GM12878 (cell line): Measurements from ENCODE around the gene HNRNPAB. TPM values are rescaled to one million over a fixed set of nuclear protein-coding genes. Genes with fewer than 3 reads are reported as not detected.

Experiments used
- ATAC-seq: fragments of 200-7000 bp; cut with Tn5 transposase; 3 replicates; pipeline ENCODE4 v1.9.1; 2020; ENCODE audit warnings: mild to moderate bottlenecking, moderate library complexity
- BruUV-seq: library from RNA; stranded (reverse); fragments of 400-500 nt; replicated peaks from 2 replicates; lab custom pipeline; 2021; lab: Mats Ljungman, UMichigan
- CTCF ChIA-PET: fragments of 300-600 bp; sonication (Branson Sonifier 250); formaldehyde crosslinking; extraction: SDS; loops from one replicate; lab custom pipeline; 2021; ENCODE audit warnings: inconsistent platforms; lab: Yijun Ruan, JAX
- POLR2A ChIA-PET: fragments of 350-600 bp; formaldehyde crosslinking; extraction: SDS; loops from one replicate; lab custom pipeline; 2021; ENCODE audit warnings: inconsistent platforms; lab: Charles Lee
- RAD21 ChIA-PET: fragments of 300-600 bp; sonication (Branson Sonifier 250); formaldehyde crosslinking; loops from one replicate; lab custom pipeline; 2023; ENCODE audit warnings: antibody characterized with exemption; ENCODE audit not compliant: unreplicated experiment; lab: Charles Lee
- SMC1A ChIA-PET: fragments of 300-600 bp; sonication (Branson Sonifier 250); formaldehyde crosslinking; loops from one replicate; lab custom pipeline; 2023; ENCODE audit not compliant: unreplicated experiment, uncharacterized antibody; lab: Charles Lee
- DNase-seq: peaks from one replicate; pipeline ENCODE4 v3.0.0-alpha.2; 2011; ENCODE audit warnings: low read depth, low spot score
- FAIRE-seq: peaks from 3 replicates; lab custom pipeline; 2011; peaks lifted over from hg19 to GRCh38; lab: Jason Lieb, UNC
- H2AFZ ChIP-seq: 2 replicates; pipeline ENCODE4 v1.6.0; 2011; ENCODE audit warnings: low read depth, low read length, control low read depth; ENCODE audit not compliant: control insufficient read depth
- H3K27ac ChIP-seq: 2 replicates; pipeline ENCODE4 v1.5.1; 2011; ENCODE audit warnings: control low read depth; ENCODE audit not compliant: control insufficient read depth, insufficient read depth
- H3K27me3 ChIP-seq, 2 experiments: replicated peaks in 1 of 2; 2 replicates each; pipeline versions ENCODE4 v1.6.0 to v1.6.1; 2011; ENCODE audit warnings: low read length in 1 of 2; ENCODE audit not compliant: control insufficient read depth in 2 of 2, insufficient read depth in 2 of 2
- H3K36me3 ChIP-seq, 2 experiments: 2 replicates each; pipeline ENCODE4 v1.5.1; 2011; ENCODE audit warnings: low read length in 1 of 2; ENCODE audit not compliant: control insufficient read depth in 2 of 2, insufficient read depth in 2 of 2
- H3K4me1 ChIP-seq: 2 replicates; pipeline ENCODE4 v1.6.1; 2011; ENCODE audit warnings: mild to moderate bottlenecking, low read length, moderate library complexity, mixed read lengths; ENCODE audit not compliant: control insufficient read depth, insufficient read depth
- H3K4me2 ChIP-seq: 2 replicates; pipeline ENCODE4 v1.6.0; 2011; ENCODE audit warnings: control low read depth; ENCODE audit not compliant: control insufficient read depth, insufficient read depth
- H3K4me3 ChIP-seq: fragments of 200-600 bp; sonication (generic); 2 replicates; pipeline ENCODE4 v1.5.1; 2016
- H3K79me2 ChIP-seq: 2 replicates; pipeline ENCODE4 v1.6.0; 2011; ENCODE audit warnings: low read length; ENCODE audit not compliant: control insufficient read depth, insufficient read depth
- H3K9ac ChIP-seq: 2 replicates; pipeline ENCODE4 v1.8.0; 2011; ENCODE audit warnings: low read length, control low read depth, mixed read lengths; ENCODE audit not compliant: control insufficient read depth, insufficient read depth
- H3K9me3 ChIP-seq: replicated peaks from 3 replicates; pipeline ENCODE4 v1.5.1; 2011; ENCODE audit warnings: mild to moderate bottlenecking, low read length; ENCODE audit not compliant: control insufficient read depth, insufficient read depth
- H4K20me1 ChIP-seq: 2 replicates; pipeline ENCODE4 v1.6.0; 2011; ENCODE audit not compliant: control insufficient read depth, insufficient read depth
- ASH2L ChIP-seq: fragments of 300-600, 200-600 bp; sonication (generic); IDR thresholded peaks from 2 replicates; pipeline ENCODE4 v1.6.1; 2017; ENCODE audit warnings: low read depth, mild to moderate bottlenecking, borderline replicate concordance
- BCL11A ChIP-seq: IDR thresholded peaks from 2 replicates; pipeline ENCODE4 v1.6.1; 2011; ENCODE audit warnings: low read depth, low read length
- CEBPB ChIP-seq, 2 experiments: fragments of 150-350 bp in 1 of 2; IDR thresholded peaks; 2 replicates each; pipeline ENCODE4 v1.6.1; 2012 to 2014; ENCODE audit warnings: low read depth in 2 of 2, low read length in 2 of 2, borderline replicate concordance in 1 of 2, inconsistent platforms in 1 of 2
- HDAC6 ChIP-seq: fragments of 200-600 bp; sonication (generic); IDR thresholded peaks from one replicate; pipeline ENCODE4 v1.8.0; 2017; ENCODE audit warnings: antibody characterized with exemption; ENCODE audit not compliant: unreplicated experiment
- LARP7 ChIP-seq: fragments of 450-650 bp; IDR thresholded peaks from 2 replicates; pipeline ENCODE4 v1.6.1; 2017; ENCODE audit warnings: mild to moderate bottlenecking
- MEF2B ChIP-seq: fragments of 450-650 bp; IDR thresholded peaks from 2 replicates; pipeline ENCODE4 v1.6.1; 2018; ENCODE audit warnings: mild to moderate bottlenecking, moderate library complexity; ENCODE audit not compliant: partially characterized antibody, poor library complexity, severe bottlenecking
- NFYB ChIP-seq: IDR thresholded peaks from 2 replicates; pipeline ENCODE4 v1.6.1; 2011; ENCODE audit warnings: low read depth, mild to moderate bottlenecking, low read length, improper control_type of control experiment, moderate library complexity; ENCODE audit not compliant: insufficient read depth
- NR2C1 ChIP-seq: fragments of 450-650 bp; IDR thresholded peaks from 2 replicates; pipeline ENCODE4 v1.6.1; 2017; ENCODE audit warnings: antibody characterized with exemption, mild to moderate bottlenecking, moderate library complexity
- RELA ChIP-seq: fragments of 450-650 bp; IDR thresholded peaks from 2 replicates; pipeline ENCODE4 v1.8.0; 2014; ENCODE audit warnings: borderline replicate concordance; ENCODE audit not compliant: partially characterized antibody
- SKIL ChIP-seq: fragments of 450-650 bp; IDR thresholded peaks from 2 replicates; pipeline ENCODE4 v1.6.1; 2017; ENCODE audit warnings: mild to moderate bottlenecking, low read depth, inconsistent platforms; ENCODE audit not compliant: poor library complexity, severe bottlenecking
- SMC3 ChIP-seq: IDR thresholded peaks from 2 replicates; pipeline ENCODE4 v1.6.1; 2011; ENCODE audit warnings: low read length, improper control_type of control experiment, borderline replicate concordance
- STAT1 ChIP-seq: fragments of 450-650 bp; conservative IDR thresholded peaks from 2 replicates; pipeline ENCODE4 v1.6.1; 2014; ENCODE audit warnings: antibody characterized with exemption, mild to moderate bottlenecking
- YBX1 ChIP-seq: fragments of 450-650 bp; IDR thresholded peaks from 2 replicates; pipeline ENCODE4 v1.6.1; 2016; ENCODE audit warnings: antibody characterized with exemption
- ZNF274 ChIP-seq: IDR thresholded peaks from one replicate; pipeline ENCODE4 v1.8.0; 2011; ENCODE audit not compliant: insufficient read length, insufficient read depth
- ZSCAN29 ChIP-seq: fragments of 450-650 bp; IDR thresholded peaks from 2 replicates; pipeline ENCODE4 v1.6.1; 2017; ENCODE audit warnings: mild to moderate bottlenecking, moderate library complexity
- WGBS: methylation state at CpG from one replicate; pipeline ENCODE4 v1.1.6; 2016; ENCODE audit warnings: low lambda C conversion rate; ENCODE audit not compliant: insufficient replicate concordance, insufficient coverage; ENCODE audit errors: missing lambda C conversion rate; 5-methylcytosine and 5-hydroxymethylcytosine counted together
- in situ Hi-C: fragments of 300-500 bp; cut with MboI; formaldehyde crosslinking; loops from 9 replicates; pipeline ENCODE4 v1.14.3; 2018; ENCODE audit warnings: mixed read lengths
- intact Hi-C: fragments of 100-400 bp; cut with micrococcal nuclease; formaldehyde crosslinking; loops from one replicate; pipeline ENCODE4 v1.14.2; 2022; ENCODE audit not compliant: unreplicated experiment
- polyA plus RNA-seq, 11 experiments: library from polyadenylated mRNA; depleted of rRNA in 4 of 11; unstranded in 6 of 11; stranded (reverse) in 5 of 11; fragments of >200 nt; fragmentation: Nextera tagmentation in 4 of 11; fragmentation: Illumina TruSeq in 1 of 11; extraction: Ambion mirVana in 4 of 11; extraction: Trizol in 1 of 11; gene quantifications; 1 replicate in 1 of 11; 2 replicates in 10 of 11; pipeline versions ENCODE4 v1.2.1 to v1.2.3, GENCODE V29; 2011 to 2016; ENCODE audit warnings: inconsistent platforms in 2 of 11, missing spikeins in 2 of 11, low read depth in 1 of 11
- total RNA-seq, 4 experiments: library from RNA; depleted of rRNA in 3 of 4; stranded (reverse); fragments of >200 nt in 3 of 4; fragmentation: Illumina TruSeq in 1 of 4; extraction: Trizol in 1 of 4; gene quantifications; 2 replicates each; pipeline versions ENCODE4 v1.2.1 to v1.2.3, GENCODE V29; 2013 to 2021

The HNRNPAB gene
- total and polyA plus RNA-seq, 10 of the 15 experiments (the other 5 are each of a cell fraction or from before 2014, with no cell fraction given) = 42.3 to 330 (median 230) TPM

GRCh38 chr5:178241231-178241663, 36.9 kb downstream of the HNRNPAB start:
- Histone ChIP-seq H3K27ac (peak overlapping the region; percentile 7; the same call in 1 of the 2 replicates), H3K27me3 (no peaks in the 10 kb centered on the region), H3K4me3 (0 out of 2 replicates have a peak overlapping the region, but pooled peaks have one; percentile 13), H3K4me2 (peak overlapping the region; percentile 46; the same call in 1 of the 2 replicates), H3K79me2 (no peaks in the 10 kb centered on the region), H3K9me3 (no peaks in the 10 kb centered on the region)
- ChIA-PET POLR2A (no interaction called here), RAD21 (no interaction called here)
- 31% methylated on average over 8 of the region's 8 CpGs for WGBS
- BruUV-seq = no TSS peak
- in situ Hi-C loops = no loop called here
- TF ChIP-seq HDAC6 = no peak
- no peak for TF ChIP-seq NR2C1
- no peak for TF ChIP-seq ASH2L
- no peak for TF ChIP-seq SKIL
- TF ChIP-seq MEF2B = no peak
- TF ChIP-seq STAT1 = no peak
- no peak for TF ChIP-seq LARP7
- TF ChIP-seq NFYB = no peak
- no peak for TF ChIP-seq BCL11A
- no peak for TF ChIP-seq RELA
- no peak for TF ChIP-seq SMC3
- no peak for TF ChIP-seq YBX1
- no peak for TF ChIP-seq CEBPB (IDR thresholded peaks at IDR 0.05; ENCODE audit: borderline replicate concordance in 1 of 2, low read depth in 2 of 2, low read length in 2 of 2)
- no peak for TF ChIP-seq ZSCAN29
- TF ChIP-seq ZNF274 = no peak
- TF ChIP-seq, all 136 proteins: peak for 0
- DNase-seq (no peak), FAIRE-seq (no peak), ATAC-seq (no peak; the same call in 2 of the 3 replicates)
- H3K9ac ChIP-seq = no peak overlapping the region
- ChIA-PET CTCF (no interaction called here), SMC1A (no interaction called here)
- no peaks in the 10 kb centered on the region for H3K36me3 ChIP-seq
- H2AFZ ChIP-seq = peak overlapping the region; percentile 42; the same call in 1 of the 2 replicates
- peaks cover 47% of the 10 kb centered on the region for H3K4me1 ChIP-seq
- intact Hi-C loops = no loop called here
- H4K20me1 ChIP-seq = no peaks in the 10 kb centered on the region
